ENCODE results near the gene MAD2L2.

MAD2L2 gene

DNA sequence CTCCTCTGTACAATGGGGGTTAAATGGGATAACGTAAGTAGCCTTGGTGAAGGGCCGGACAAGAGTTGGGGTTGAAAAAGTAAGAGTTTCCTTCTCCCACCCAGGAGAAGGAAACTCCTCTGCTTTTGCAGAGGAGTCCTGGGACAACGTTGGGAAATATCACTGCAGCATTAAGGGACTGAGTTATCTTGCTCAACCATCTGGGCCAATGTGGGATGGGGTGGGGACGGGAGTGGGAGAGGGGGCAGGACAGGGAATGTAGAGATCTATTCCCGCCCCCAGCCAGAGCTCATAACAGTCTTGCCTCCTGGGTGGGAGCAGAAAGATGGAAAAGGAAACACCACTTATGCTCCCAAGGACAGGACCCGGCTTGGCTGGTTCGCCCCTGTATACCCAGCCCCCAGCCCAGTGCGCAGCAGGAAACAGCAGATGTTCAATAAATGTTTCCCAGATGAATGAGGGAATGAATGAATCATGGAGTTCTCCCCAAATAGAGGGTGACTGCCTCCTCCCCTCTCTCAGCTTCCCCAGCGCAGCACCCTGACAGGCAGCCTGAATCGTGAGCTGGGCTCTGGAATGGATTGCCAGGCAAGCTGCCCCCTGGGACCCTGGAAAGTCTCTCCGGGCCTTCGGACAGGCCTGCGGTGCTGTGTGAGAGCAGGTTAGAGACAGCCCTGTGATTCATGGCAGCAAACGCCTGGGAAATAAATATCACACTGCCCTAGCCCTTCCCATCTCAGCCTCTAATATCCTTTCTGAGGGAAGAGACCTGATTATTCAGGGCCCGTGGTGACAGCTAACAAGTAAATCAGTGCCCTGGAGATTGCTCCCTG, 51.5 kb downstream of the MAD2L2 start:
- DNase-seq (ENCODE audit: low spot score) = no peak

DNA sequence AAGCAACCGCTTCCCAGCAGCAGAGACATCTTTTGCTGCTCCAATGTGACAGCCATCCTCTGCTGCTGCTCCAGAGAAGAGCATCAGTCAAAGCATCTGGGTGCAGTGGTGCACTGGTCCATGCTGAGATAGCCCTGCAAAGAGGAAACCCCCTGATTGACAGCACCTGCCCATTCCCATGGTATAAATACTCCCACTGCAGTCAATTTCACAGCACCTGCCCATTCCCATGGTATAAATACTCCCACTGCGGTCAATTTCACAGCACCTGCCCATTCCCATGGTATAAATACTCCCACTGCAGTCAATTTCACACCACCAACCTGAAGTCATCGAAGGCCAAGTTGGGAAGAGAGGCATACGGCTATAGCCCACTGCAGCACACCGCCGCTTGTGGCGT, 52.2 kb downstream of the MAD2L2 start:
- no peak for DNase-seq (ENCODE audit: low spot score)

DNA sequence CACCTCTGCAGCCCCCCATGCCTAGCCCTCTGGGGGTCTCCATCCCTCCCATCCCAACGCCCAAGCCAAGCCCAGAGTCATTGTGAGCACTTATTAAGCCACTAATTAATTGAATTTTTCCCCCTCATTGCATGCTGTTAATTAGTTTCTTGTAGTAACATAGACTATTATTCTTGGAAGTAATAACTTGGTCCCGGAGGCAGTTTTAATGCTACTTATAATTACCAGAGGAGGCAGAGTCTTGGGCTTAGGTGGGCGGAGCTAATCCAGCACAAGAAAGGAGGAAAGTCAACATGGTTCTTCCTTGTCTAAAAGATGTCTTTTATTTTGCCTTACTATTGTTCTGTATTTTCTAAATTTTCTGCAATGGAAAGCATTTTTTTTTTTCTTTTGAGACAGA, 54.4 kb downstream of the MAD2L2 start:
- DNase-seq (ENCODE audit: low spot score) = no peak
